GM18520 (cell line): ENCODE measurements around the gene HOXC13.

Experiments used
- ATAC-seq: cut with Tn5 transposase; IDR thresholded peaks from one replicate; pipeline ENCODE4 v1.9.1; 2021; ENCODE audit not compliant: unreplicated experiment

The HOXC13 gene

GRCh38 chr12:53954694-53955035 is 16.0 kb downstream of the HOXC13 start, which contains the start of gene HOXC12:
TSS of gene HOXC12 (plus strand) at chr12:53954903. CDS start at chr12:53954930, 27 bp downstream.
- no peak for ATAC-seq

DNA sequence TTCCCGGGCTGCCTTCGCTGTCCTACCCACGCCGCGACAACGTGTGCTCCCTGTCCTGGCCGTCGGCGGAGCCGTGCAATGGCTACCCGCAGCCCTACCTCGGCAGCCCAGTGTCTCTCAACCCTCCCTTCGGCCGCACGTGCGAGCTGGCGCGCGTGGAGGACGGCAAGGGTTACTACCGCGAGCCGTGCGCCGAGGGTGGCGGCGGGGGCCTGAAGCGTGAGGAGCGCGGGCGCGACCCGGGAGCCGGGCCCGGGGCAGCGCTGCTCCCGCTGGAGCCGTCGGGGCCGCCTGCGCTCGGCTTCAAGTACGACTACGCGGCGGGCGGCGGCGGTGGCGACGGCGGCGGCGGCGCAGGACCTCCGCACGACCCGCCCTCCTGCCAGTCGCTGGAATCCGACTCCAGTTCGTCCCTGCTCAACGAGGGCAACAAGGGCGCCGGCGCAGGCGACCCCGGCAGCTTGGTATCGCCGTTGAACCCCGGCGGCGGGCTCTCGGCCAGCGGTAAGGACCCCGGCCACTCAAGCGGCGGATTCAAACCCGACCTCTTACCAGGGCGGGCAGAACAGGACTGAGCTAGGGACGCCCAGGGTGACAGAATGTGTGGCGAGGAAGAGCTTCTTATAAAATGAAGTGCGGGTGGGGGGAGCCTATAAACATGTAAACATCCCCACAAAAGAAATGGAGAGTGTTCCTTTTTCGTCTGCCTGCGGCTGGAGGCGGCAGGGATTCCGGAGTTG is 16.6 kb downstream of the HOXC13 start:
- ATAC-seq, result no peak

GRCh38 chr12:53955776-53956250 is 17.2 kb downstream of the HOXC13 start:
- ATAC-seq, result no peak

DNA sequence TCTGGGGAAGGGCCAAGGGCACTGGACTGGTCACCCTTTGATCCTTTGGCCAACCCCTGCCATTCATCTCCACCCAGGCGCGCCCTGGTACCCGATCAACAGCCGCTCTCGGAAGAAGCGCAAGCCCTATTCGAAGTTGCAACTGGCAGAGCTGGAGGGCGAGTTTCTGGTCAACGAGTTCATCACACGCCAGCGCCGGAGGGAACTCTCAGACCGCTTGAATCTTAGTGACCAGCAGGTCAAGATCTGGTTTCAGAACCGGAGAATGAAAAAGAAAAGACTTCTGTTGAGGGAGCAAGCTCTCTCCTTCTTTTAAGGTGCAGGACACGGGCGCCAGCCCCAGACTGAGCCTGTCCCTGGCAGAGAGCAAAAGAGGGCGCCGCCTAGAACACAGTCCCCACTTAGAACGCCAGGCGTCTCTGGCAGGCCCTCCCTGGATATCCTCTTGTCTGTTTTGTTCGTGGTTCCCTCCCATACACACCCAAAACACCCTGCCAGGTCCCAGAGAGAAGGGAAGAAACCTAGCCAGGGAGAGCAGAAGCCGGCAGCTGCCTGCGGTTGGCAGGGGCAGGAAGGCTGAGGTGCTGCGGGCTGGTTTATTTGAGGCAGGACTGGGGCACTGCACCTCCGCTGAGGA is 17.7 kb downstream of the HOXC13 start:
- ATAC-seq, result no peak

DNA sequence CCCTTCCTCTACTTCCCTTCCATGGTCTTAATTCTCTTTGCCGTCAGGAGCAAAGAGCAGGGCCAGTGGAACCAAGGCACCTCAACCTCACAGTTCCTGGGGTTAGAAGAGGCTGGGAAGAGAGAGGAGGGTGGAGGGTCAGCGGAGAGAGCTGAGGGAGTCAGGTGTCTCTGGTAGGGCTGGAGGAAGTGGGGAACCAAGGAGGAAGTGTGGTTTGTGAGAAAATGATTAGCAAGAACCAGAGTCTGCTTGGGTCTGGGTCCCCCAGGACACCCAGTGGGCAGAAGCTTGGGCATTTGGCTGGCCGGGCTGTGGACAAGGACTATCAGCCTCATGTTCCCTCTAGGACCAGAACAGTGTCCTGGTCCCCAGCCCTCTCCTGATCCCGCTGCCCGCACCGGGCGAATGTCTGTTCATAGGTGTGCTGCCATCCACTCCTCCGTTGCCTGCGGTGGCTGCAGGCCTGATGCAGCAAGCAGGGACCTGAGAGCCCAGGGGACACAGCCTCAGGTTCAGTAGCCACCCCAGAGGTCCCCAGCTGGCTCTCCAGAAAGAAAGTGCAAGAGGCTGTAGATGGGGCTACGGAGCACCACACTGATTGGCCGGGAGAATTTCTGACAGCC is 18.4 kb downstream of the HOXC13 start:
- ATAC-seq, result no peak

DNA sequence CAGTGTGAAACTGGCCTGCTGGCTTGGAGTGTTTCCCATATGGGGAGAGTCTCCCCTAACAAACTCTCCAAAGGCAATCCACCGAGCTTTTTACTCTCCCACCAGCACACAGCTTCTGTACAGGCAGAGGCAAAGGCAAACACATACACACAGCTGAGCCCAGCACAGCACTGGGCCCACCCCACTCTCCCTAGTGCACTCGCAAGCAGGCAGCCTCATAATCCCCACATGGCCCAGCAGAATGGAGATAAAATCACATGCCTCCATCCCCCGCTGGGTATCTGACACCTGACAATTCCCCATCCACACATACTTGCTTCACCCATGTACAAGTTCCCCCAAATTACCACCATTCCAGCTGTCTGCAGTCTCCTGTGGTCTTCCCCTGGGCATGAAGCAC is 19.5 kb downstream of the HOXC13 start:
- no peak for ATAC-seq

DNA sequence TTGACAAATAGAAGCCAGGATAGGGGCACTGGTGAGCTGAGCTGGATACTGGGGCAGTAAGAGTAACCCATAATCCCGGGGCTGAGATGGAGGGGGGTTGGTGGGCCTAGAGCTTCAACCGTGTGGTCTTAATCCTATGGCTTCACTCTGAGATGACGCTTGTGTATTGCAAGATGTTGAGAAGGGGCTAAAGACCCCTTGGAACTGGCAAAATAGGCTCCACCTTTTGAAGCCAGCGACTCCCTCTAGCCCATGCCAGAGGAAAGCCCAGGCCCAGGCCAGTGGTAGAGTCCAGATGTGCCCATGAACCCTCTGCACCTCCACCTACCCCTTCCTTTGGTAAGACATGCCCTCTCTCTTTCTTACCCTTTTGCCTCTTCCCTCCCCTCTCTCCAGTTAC is 20.7 kb downstream of the HOXC13 start:
- no peak for ATAC-seq

DNA sequence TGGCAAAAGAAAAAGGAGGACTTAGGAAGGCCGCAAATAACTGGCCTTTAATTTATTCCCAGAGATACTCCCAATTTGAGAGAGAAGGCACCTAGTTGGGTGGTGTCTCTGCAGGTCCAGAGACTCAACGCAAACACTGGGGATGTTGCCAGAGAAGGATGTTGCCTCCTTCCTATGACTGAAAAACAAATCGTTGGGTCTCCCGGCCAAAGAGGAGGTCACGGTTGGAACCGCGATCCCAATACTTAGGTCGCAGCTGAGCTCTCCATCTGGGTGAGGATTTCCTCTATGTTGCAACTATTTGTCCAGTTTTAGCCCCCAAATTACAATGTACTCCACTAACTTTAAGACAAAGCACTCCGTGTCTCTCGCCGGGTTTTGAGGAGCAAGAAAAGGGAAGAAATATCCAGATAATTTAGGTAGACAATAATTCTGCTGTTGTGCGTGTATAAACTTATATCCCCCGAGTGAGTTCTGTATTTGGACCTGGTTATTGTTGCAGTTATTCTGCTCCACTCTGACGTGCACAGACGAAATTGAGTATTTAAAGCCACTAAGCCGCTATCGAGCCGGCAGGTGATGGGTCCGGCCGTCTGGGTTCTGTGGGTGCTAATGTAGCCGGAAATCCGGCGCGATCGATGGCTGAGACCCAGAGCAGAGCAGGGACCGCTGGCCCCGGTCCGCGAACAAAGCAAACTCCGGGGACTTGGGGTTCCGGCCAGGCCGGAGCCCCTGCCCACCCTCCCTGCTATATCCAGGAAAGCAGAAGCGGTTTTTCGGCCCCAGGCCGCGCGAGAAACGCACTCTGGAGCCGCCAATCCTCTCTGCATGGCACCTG is 21.8 kb downstream of the HOXC13 start:
- no peak for ATAC-seq

DNA sequence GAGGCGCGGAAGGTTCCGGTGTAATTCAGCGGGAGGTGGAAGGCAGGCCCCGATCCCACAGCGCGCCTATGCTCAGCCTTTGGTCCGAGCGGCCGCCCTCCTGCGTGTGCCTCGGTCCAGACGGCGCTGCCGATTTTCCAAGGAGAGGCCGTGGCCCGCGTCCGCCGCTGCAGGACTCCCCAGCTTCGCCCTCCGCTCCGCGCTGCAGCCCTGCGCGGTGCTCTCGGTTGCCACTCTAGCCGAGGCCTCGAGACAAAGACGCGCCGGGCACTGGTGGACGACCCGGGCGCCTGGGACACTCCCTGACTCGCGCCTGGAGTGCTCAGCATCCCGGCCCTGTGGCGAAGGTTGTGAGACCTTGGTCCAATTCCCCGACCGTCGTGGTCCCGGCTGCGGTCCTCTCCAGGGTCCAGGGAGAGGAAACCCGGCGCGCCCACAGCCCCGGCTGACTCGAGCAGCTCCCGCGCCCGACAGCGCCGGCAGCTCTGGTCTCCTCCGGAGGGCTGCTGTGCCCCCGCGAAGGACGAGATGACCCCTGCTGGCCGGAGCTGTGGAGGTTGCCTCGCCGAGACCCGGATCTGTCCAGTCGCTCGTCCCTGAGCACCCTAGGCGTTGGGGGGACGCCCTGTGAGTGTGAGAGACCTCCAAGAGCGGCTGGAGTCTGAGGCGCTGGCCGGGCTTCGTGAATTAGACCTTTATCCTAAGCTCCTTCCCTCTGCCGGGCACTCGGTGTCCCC is 22.6 kb downstream of the HOXC13 start:
- ATAC-seq, result no peak

DNA sequence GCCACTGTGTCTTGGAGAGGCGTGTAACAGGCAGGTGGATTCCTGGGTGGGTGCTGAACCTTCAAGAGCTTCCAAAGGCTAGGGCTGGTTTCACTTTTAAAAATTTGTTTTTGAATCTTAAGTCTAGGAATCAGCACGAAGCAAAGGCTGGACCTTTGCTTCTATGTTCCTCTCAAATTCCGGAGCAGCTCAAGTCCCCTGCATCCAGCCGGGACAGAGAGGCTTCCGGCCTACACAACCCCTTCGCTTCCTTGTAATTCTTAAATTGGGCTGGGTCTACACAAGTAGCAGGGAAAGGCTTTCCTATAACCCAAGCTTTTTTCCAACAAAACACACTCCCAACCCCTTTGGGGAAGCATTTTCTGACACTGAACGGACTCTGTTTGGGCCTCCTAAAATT is 24.4 kb downstream of the HOXC13 start:
- no peak for ATAC-seq

DNA sequence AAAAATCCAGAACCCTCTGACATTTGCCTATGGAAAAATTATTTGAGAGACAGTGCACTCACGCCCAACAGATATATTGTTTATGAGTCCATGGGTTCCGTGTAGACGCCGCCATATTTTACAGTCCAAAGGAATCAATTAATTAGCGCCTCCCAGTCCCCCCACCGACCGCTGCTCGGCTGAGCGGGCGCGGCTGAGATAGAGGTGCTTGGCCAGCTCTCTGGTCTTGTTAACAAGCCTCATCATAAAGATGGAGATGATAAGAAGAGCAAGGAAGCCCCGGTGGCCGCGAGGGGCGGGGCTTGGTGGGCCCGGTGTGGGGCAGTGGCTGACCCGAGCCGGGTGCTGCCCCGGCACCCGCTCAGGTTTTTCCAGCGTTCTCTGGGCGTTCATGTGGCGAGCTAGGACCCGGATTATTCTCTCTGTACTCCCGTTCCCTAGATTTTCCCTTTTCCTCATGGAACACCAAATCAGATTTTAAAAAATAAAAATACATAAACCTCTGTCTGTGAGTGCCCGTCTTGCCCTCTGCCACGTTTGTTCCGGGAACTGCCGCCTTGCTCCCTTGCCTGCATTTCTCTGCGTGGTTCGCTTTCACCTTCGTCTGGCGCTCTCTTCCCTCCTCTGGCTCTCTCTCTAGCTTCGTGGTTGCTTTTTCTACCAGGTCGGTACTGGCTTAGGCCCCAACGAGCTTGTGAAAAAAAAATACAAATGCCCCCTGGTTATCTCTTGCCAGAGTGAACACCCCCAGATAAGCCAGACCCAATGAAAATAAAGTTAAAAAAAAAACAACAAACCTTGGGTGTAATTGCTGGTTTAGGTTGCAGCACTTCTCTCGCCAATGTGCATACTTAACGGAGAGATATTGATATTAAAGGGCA is 25.0 kb downstream of the HOXC13 start:
- no peak for ATAC-seq

DNA sequence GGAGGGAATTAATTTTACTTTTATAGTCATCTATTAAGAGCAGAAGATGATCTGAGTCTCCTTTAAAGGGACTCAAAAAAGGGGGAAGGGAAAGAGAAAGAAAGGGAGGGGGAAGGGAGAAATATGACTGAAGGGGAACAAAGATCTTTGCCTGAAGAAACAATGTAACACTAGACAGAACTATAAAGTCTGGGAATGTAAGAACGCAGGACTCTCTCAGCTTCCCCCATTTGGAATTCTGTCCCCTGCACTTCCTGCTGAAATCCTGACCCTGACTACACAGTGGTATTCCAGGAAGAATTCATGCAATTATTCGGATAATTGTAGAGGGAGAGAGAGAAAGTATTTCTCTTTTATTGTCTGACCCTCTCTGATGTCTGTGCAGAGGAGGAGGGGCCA is 25.7 kb downstream of the HOXC13 start:
- ATAC-seq, result no peak

- no peak for ATAC-seq
Observed at GRCh38 chr12:53965281-53966084, 26.9 kb downstream of the HOXC13 start.

GRCh38 chr12:53966085-53966384 is 27.4 kb downstream of the HOXC13 start:
- ATAC-seq, result no peak

DNA sequence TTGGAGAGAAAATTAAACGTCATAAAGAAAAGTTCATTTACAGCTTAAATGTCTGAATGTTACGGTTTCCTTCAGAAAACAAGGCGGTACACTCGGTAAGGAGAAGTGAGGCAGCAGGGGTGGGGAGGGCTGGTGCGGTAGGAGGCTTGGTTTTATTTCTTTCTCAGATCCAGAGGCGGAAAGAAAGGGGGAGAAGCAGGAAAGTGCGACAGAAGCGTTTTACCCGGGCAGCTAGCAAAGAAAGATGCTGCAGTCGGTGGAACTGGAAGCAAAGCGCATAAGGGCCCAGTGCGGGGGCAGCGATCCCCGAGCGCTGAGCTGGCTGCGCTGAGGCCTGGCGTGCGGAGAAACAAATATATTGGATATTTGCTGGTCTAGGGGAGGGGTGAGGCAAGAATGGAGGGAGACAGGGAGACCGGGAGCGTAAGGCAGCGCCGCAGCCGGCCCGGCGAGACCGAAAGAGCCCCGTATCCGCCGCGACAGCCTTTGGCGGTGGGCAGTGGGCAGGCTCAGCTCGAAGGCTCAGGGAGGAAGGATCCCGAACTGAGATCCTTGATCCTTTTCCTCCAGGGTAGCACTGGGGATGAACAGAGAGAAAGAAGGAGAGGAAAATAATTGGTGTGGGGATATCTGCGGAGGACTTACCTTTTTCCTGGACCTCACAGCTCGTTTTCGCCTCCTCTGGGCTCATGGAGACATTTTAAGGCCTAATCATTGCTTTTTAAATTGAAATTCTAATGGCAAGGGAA is 27.9 kb downstream of the HOXC13 start:
- no peak for ATAC-seq

GRCh38 chr12:53967421-53967925 is 28.8 kb downstream of the HOXC13 start:
- no peak for ATAC-seq

DNA sequence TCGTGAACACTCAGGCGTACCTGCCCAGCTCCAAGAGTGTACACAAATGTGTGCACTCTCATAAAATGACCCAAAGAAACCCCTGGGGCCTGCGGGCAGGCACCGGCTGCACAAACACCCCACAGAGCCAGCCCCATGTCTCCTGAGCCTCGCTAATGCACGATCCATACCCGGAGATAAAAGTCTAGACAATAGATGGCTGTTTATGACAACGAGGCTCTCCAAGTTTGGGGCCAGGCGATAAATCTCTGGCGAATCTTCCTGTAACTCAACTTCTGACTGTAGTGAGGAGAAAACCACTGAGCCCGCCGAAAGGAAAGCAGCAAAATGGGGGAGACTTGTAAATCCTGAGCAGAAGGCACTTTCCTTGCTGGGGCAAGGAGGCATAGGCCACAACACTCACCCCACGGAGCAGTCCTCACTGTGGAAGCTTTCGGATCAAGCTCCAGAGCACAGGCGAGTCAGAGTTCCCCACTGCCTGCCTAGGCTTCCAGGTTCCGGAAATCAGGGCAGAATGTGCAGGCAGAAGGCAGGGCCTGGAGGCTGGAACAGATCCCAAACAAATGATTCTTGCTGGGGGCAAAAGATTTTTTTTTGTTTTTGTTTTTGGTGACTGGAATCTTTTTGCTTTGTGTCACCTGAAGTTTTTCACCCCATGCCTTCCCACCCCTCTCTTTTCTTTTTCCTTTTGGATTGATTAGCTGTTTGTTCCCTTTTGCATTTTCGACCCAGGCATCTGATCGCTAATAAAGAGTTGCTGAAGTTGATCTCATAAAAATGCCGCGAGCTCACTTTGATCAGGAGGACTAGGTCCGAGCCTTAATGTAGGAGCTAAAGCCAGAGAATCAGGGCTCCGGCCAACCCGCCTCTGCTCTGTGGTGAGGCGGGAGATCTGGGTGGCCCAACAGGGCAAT is 29.8 kb downstream of the HOXC13 start:
- ATAC-seq, result no peak
